HEK293 (cell line): ENCODE results near the gene F5.

Source experiments
- ATF2 ChIP-seq: fragments of 450-650 bp; formaldehyde crosslinking; IDR thresholded peaks from 2 replicates; pipeline ENCODE4 v1.5.1; 2016; ENCODE audit warnings: missing biosample characterization, missing genetic modification characterization, low read depth
- CTCF ChIP-seq: fragments of 450-650 bp; formaldehyde crosslinking; IDR thresholded peaks from 2 replicates; pipeline ENCODE4 v1.5.1; 2016; ENCODE audit warnings: missing biosample characterization, missing genetic modification characterization
- ZNF169 ChIP-seq: fragments of 450-650 bp; formaldehyde crosslinking; IDR thresholded peaks from 2 replicates; pipeline ENCODE4 v1.5.1; 2016; ENCODE audit warnings: missing biosample characterization, missing genetic modification characterization
- ZNF350 ChIP-seq: fragments of 450-650 bp; formaldehyde crosslinking; IDR thresholded peaks from 2 replicates; pipeline ENCODE4 v1.5.0; 2017; ENCODE audit warnings: missing biosample characterization, mild to moderate bottlenecking, missing genetic modification characterization
- ZNF549 ChIP-seq: fragments of 450-650 bp; IDR thresholded peaks from 2 replicates; pipeline ENCODE4 v1.5.1; 2018; ENCODE audit warnings: missing biosample characterization, missing genetic modification characterization, mild to moderate bottlenecking, inconsistent platforms, moderate library complexity
- TF ChIP-seq, protein P1 (sequence below): fragments of 450-650 bp; formaldehyde crosslinking; optimal IDR thresholded peaks from 2 replicates; pipeline ENCODE3; 2016; ENCODE audit warnings: missing biosample characterization, mild to moderate bottlenecking, missing genetic modification characterization

- TF ChIP-seq, protein P1, sequence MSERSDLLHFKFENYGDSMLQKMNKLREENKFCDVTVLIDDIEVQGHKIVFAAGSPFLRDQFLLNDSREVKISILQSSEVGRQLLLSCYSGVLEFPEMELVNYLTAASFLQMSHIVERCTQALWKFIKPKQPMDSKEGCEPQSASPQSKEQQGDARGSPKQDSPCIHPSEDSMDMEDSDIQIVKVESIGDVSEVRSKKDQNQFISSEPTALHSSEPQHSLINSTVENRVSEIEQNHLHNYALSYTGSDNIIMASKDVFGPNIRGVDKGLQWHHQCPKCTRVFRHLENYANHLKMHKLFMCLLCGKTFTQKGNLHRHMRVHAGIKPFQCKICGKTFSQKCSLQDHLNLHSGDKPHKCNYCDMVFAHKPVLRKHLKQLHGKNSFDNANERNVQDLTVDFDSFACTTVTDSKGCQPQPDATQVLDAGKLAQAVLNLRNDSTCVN (tag by site-specific recombination) = no peak
- no peak for TF ChIP-seq ATF2
- TF ChIP-seq ZNF350 (tag by site-specific recombination) = no peak
- TF ChIP-seq CTCF (tag by site-specific recombination) = no peak
- no peak for TF ChIP-seq ZNF169 (tag by site-specific recombination)
- TF ChIP-seq ZNF549 (tag by site-specific recombination) = no peak
These were observed 57.1 kb downstream of the F5 start for GRCh38 chr1:169529068-169529642.
